K562 (cell line): ENCODE data around the gene FSTL4. TPM values are rescaled to one million over a fixed set of nuclear protein-coding genes. Genes with fewer than 3 reads are reported as not detected.

Source experiments
- CBX5 ChIP-seq: IDR thresholded peaks from 2 replicates; pipeline ENCODE4 v1.6.1; 2014; ENCODE audit warnings: low read depth, borderline replicate concordance
- CREM ChIP-seq: IDR thresholded peaks from 2 replicates; pipeline ENCODE4 v1.6.1; 2014; ENCODE audit warnings: antibody characterized with exemption, low read depth
- EGR1 ChIP-seq: fragments of 450-650 bp; conservative IDR thresholded peaks from 2 replicates; pipeline ENCODE4 v1.6.1; 2017; ENCODE audit warnings: mild to moderate bottlenecking
- ID3 ChIP-seq, 2 experiments: fragments of 250-450 bp in 1 of 2; fragments of 450-650 bp in 1 of 2; sonication (Bioruptor Pico) in 1 of 2; IDR thresholded peaks; 2 replicates each; pipeline versions ENCODE4 v1.6.1 to v1.8.0; 2016 to 2021; ENCODE audit warnings: mild to moderate bottlenecking in 2 of 2, moderate library complexity in 2 of 2, missing compliant biosample characterization in 1 of 2, missing genetic modification characterization in 1 of 2
- MEF2D ChIP-seq: conservative IDR thresholded peaks from 2 replicates; pipeline ENCODE4 v1.6.1; 2016; ENCODE audit warnings: low read depth, missing genetic modification characterization, missing compliant biosample characterization
- NELFE ChIP-seq: IDR thresholded peaks from 2 replicates; pipeline ENCODE4 v1.6.1; 2011; ENCODE audit warnings: mild to moderate bottlenecking; ENCODE audit not compliant: insufficient read depth, insufficient read length
- SMARCB1 ChIP-seq: IDR thresholded peaks from 2 replicates; pipeline ENCODE4 v1.6.1; 2011; ENCODE audit warnings: improper control_type of control experiment, low read depth; ENCODE audit not compliant: insufficient read length
- THAP7 ChIP-seq: fragments of 250-450 bp; sonication (Bioruptor Pico); IDR thresholded peaks from 2 replicates; pipeline ENCODE4 v1.5.0; 2021
- polyA plus RNA-seq, 8 experiments: library from polyadenylated mRNA; depleted of rRNA in 4 of 8; stranded (reverse) in 5 of 8; unstranded in 3 of 8; fragments of >200 nt; fragmentation: Nextera tagmentation in 2 of 8; fragmentation: Illumina TruSeq in 1 of 8; extraction: Ambion mirVana in 2 of 8; extraction: Trizol in 1 of 8; gene quantifications; 2 replicates each; pipeline versions ENCODE4 v1.2.1 to v1.2.3, GENCODE V29; 2011 to 2014; ENCODE audit warnings: inconsistent platforms in 1 of 8, missing spikeins in 1 of 8
- total RNA-seq, 7 experiments: library from RNA; depleted of rRNA in 6 of 7; stranded (reverse); fragments of >200 nt in 6 of 7; fragmentation: Illumina TruSeq in 2 of 7; extraction: Trizol in 2 of 7; gene quantifications; 2 replicates each; pipeline versions ENCODE4 v1.2.1 to v1.2.3, GENCODE V29; 2011 to 2021; ENCODE audit warnings: low replicate concordance in 1 of 7
- TF ChIP-seq, protein P1 (sequence below), 2 experiments: IDR thresholded peaks; 2 replicates each; pipeline ENCODE4 v1.6.1; 2012; ENCODE audit warnings: improper control_type of control experiment in 2 of 2, low read depth in 2 of 2, low read length in 2 of 2, borderline replicate concordance in 1 of 2
- TF ChIP-seq, protein P2 (sequence below): fragments of 200-800 bp; sonication (Bioruptor generic); IDR thresholded peaks from 2 replicates; pipeline ENCODE4 v1.6.1; 2017; ENCODE audit warnings: missing genetic modification characterization, missing compliant biosample characterization
- TF ChIP-seq, protein P3 (sequence below), 2 experiments: fragments of 450-650 bp; IDR thresholded peaks; 2 replicates each; pipeline ENCODE4 v1.6.1; 2016; ENCODE audit warnings: mild to moderate bottlenecking in 2 of 2, borderline replicate concordance in 1 of 2, low read depth in 1 of 2, moderate library complexity in 1 of 2

FSTL4 gene
- total and polyA plus RNA-seq, 9 of the 15 experiments (the other 6 are each of a cell fraction or from before 2014, with no cell fraction given): 0.08 to 0.18 (median 0.10) TPM; not detected in 5

DNA sequence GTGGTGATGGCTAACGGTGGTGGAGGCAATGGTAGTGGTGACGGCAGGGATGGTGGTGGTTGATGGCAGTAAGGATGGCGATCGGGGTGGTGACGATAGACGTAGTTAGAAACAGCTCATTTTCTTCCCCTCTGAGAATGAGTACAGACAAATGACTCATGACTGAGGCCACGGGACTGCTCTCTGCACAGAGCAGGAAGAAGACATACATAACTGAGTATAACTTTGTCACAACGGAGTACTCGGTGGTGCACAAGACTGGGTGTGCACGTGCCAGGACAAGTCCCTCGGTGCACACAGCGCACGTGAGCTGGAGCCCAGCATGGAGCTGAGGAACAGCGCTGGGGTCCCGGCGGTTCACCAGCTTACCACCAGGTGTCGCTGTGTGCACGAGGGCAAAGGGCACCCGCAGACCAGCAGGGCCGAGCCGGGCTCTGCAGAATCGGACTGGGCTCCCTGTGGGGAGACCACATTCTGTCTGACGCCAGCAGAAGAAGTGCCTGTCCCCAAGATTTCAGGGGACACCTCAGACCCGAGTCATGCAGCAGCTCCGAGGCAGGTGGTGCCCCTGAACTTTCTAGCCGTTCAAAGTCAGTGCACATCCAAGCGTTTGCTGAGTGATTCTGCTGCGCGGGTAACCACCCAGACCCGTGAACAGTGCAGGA lies 188.6 kb downstream of the FSTL4 start (continued):
- TF ChIP-seq ID3 (CRISPR knock-in tag; IDR thresholded peaks at IDR 0.05): no peak
- no peak for TF ChIP-seq ID3 (tag; IDR thresholded peaks at IDR 0.05)
- no peak for TF ChIP-seq EGR1
- TF ChIP-seq SMARCB1: no peak
- TF ChIP-seq CBX5: no peak
- TF ChIP-seq, protein P1, sequence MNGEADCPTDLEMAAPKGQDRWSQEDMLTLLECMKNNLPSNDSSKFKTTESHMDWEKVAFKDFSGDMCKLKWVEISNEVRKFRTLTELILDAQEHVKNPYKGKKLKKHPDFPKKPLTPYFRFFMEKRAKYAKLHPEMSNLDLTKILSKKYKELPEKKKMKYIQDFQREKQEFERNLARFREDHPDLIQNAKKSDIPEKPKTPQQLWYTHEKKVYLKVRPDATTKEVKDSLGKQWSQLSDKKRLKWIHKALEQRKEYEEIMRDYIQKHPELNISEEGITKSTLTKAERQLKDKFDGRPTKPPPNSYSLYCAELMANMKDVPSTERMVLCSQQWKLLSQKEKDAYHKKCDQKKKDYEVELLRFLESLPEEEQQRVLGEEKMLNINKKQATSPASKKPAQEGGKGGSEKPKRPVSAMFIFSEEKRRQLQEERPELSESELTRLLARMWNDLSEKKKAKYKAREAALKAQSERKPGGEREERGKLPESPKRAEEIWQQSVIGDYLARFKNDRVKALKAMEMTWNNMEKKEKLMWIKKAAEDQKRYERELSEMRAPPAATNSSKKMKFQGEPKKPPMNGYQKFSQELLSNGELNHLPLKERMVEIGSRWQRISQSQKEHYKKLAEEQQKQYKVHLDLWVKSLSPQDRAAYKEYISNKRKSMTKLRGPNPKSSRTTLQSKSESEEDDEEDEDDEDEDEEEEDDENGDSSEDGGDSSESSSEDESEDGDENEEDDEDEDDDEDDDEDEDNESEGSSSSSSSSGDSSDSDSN (IDR thresholded peaks at IDR 0.05; ENCODE audit: borderline replicate concordance in 1 of 2, low read depth in 2 of 2, low read length in 2 of 2): no peak
- TF ChIP-seq, protein P2, sequence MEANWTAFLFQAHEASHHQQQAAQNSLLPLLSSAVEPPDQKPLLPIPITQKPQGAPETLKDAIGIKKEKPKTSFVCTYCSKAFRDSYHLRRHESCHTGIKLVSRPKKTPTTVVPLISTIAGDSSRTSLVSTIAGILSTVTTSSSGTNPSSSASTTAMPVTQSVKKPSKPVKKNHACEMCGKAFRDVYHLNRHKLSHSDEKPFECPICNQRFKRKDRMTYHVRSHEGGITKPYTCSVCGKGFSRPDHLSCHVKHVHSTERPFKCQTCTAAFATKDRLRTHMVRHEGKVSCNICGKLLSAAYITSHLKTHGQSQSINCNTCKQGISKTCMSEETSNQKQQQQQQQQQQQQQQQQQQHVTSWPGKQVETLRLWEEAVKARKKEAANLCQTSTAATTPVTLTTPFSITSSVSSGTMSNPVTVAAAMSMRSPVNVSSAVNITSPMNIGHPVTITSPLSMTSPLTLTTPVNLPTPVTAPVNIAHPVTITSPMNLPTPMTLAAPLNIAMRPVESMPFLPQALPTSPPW (CRISPR knock-in tag): no peak
- no peak for TF ChIP-seq CREM
- TF ChIP-seq NELFE: no peak
- TF ChIP-seq, protein P3, sequence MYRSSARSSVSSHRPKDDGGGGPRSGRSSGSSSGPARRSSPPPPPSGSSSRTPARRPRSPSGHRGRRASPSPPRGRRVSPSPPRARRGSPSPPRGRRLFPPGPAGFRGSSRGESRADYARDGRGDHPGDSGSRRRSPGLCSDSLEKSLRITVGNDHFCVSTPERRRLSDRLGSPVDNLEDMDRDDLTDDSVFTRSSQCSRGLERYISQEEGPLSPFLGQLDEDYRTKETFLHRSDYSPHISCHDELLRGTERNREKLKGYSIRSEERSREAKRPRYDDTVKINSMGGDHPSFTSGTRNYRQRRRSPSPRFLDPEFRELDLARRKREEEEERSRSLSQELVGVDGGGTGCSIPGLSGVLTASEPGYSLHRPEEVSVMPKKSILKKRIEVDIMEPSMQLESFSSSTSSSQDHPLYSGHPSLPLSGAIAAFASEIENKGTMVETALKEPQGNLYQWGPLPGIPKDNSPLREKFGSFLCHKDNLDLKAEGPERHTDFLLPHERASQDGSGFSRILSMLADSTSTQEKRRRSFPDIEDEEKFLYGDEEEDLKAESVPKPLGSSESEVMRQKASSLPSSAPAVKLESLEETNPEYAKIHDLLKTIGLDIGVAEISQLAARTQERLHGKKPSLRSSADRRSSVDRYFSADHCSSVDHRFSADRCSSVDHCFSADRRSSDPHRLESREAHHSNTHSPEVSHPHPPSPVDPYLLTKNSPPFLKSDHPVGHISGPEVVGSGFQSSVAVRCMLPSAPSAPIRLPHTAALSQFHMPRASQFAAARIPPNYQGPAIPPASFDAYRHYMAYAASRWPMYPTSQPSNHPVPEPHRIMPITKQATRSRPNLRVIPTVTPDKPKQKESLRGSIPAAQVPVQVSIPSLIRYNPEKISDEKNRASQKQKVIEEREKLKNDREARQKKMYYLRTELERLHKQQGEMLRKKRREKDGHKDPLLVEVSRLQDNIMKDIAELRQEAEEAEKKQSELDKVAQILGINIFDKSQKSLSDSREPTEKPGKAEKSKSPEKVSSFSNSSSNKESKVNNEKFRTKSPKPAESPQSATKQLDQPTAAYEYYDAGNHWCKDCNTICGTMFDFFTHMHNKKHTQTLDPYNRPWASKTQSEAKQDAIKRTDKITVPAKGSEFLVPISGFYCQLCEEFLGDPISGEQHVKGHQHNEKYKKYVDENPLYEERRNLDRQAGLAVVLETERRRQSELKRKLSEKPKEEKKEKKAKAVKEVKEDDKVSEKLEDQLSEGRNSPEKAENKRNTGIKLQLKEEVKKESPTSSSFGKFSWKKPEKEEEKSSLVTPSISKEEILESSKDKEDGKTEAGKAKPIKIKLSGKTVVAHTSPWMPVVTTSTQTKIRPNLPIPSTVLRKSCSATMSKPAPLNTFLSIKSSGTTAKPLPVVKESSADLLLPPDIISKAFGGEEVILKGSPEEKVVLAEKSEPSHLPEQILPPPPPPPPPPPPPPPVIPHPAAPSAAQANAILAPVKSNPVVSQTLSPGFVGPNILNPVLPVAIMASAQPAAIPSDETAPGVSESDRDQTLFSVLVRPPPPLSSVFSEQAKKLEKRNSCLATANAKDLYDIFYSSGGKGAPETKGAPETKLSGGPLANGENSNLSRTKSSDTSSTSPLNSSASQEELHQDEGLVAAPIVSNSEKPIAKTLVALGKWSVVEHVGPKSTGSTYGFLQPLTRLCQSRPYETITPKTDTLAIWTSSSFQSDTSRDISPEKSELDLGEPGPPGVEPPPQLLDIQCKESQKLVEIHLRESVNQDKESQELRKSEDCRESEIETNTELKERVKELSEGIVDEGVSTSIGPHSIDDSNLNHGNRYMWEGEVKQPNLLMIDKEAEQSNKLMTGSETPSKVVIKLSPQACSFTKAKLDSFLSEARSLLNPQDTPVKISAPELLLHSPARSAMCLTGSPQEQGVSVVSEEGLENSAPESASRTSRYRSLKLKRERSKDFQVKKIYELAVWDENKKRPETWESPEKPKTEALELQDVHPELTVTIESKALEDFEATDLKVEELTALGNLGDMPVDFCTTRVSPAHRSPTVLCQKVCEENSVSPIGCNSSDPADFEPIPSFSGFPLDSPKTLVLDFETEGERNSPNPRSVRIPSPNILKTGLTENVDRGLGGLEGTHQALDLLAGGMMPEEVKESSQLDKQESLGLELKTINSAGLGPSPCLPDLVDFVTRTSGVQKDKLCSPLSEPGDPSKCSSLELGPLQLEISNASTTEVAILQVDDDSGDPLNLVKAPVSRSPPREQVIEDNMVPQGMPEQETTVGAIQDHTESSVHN (IDR thresholded peaks at IDR 0.05; ENCODE audit: borderline replicate concordance in 1 of 2, low read depth in 1 of 2): no peak
- no peak for TF ChIP-seq THAP7 (CRISPR knock-in tag)
- no peak for TF ChIP-seq MEF2D (tag)
